Gastrocnemius medialis (tissue), 4 donors: ENCODE data around the gene HOXB8.

Source experiments
- CTCF ChIP-seq, 5 experiments: fragments of 450-650 bp in 3 of 5; fragments of 200-600 bp in 2 of 5; sonication (generic) in 2 of 5; IDR thresholded peaks in 4 of 5; conservative IDR thresholded peaks in 1 of 5; 1 replicate in 4 of 5; 2 replicates in 1 of 5; pipeline ENCODE4 v1.5.1; 2016 to 2019; ENCODE audit warnings: antibody characterized with exemption in 5 of 5, mild to moderate bottlenecking in 3 of 5, moderate library complexity in 3 of 5
- POLR2A ChIP-seq, 2 donors: fragments of 450-650 bp; IDR thresholded peaks; one replicate each; pipeline ENCODE4 v1.6.1; 2017; ENCODE audit warnings: antibody characterized with exemption in 2 of 2, mild to moderate bottlenecking in 2 of 2, moderate library complexity in 2 of 2

DNA sequence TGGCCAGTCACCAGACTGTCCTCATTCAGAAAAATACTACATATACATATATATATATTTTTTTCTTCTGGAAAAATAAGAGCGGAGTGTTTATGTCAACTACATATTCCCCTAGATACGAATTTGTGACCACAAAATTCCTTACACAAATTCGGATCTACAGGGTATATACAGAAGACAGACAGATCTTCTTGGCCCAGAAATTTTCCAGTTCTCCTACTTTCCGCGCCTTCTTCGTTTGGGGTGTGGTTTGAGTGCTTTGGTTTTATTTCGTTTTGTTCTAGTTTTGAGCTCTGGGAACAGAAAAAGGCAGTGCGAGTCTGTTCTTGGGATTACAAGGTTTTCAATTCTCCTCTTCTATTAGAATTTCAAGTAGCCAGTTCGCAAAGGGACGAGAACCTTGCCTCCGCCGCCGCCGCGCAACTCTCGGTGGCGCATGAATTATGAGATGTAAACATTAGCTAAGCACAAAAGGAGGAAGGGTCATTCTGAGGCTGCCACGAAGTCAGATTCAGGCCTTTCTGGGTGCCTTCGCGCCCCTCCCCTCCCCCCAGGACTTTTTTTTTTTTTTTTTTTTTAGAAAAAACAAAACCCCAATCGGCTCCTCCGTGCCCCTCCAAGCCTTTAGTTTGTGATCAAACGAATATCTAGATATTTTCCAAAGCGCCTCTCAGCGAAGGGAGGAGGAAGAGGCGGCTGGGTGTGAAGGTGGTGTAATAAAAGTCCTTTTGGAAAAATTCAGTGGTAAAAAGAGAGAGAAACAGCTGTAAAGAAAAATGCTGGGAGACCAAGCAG, 35.1 kb downstream of the HOXB8 start:
- TF ChIP-seq CTCF (IDR thresholded peaks at IDR 0.05 in 4 of 5, conservative IDR thresholded peaks at IDR 0.05 in 1 of 5) (no peak), POLR2A (IDR thresholded peaks at IDR 0.05) (no peak)
